Lung microvascular endothelial cell (primary cell): ENCODE results near the gene GNB1L. TPM values are rescaled to one million over a fixed set of nuclear protein-coding genes. Genes with fewer than 3 reads are reported as not detected.

Source experiments
- DNase-seq, 2 donors: peaks; one replicate each; pipeline versions ENCODE4 v3.0.0 to v3.0.0-alpha.2; 2010; ENCODE audit warnings: low read depth in 2 of 2
- total RNA-seq: library from RNA; depleted of rRNA; stranded (reverse); fragments of >200 nt; gene quantifications from 2 replicates; pipeline ENCODE4 v1.2.1, GENCODE V29; 2014

Gene GNB1L
- total RNA-seq, 1 donor from 2014 or later: 4.4 TPM

- DNase-seq: no peak
Observed at GRCh38 chr22:19810381-19811201, 44.1 kb downstream of the GNB1L start.

GRCh38 chr22:19809741-19810140 lies 44.9 kb downstream of the GNB1L start:
- no peak for DNase-seq

DNA sequence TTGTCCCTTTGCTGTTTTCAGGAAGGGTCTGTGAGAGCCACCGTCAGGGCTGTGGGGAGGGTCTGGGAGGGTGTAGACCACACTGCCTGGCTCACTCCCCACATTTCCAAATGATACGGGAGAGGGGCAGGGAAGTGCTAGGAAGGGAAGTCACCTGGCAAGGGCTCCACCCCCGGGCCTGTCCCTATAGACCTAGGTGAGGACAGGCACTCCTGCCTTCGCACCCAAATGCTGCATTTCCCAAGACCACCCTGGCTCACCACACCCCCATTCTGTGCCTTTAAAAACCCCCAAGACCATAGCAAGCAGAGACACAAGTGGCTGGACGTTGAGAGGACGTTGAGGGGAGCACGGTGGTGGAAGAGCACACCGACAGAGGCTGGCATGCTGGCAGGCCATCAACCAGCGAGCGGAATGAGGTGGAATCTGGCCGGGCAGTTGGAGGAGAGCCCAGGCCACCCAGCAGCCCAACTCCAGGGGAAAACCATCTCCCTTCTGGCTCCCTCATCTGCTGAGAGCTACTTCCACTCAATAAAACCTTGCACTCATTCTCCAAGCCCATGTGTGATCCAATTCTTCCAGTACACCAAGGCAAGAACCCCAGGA lies 45.7 kb downstream of the GNB1L start:
- DNase-seq: no peak

DNA sequence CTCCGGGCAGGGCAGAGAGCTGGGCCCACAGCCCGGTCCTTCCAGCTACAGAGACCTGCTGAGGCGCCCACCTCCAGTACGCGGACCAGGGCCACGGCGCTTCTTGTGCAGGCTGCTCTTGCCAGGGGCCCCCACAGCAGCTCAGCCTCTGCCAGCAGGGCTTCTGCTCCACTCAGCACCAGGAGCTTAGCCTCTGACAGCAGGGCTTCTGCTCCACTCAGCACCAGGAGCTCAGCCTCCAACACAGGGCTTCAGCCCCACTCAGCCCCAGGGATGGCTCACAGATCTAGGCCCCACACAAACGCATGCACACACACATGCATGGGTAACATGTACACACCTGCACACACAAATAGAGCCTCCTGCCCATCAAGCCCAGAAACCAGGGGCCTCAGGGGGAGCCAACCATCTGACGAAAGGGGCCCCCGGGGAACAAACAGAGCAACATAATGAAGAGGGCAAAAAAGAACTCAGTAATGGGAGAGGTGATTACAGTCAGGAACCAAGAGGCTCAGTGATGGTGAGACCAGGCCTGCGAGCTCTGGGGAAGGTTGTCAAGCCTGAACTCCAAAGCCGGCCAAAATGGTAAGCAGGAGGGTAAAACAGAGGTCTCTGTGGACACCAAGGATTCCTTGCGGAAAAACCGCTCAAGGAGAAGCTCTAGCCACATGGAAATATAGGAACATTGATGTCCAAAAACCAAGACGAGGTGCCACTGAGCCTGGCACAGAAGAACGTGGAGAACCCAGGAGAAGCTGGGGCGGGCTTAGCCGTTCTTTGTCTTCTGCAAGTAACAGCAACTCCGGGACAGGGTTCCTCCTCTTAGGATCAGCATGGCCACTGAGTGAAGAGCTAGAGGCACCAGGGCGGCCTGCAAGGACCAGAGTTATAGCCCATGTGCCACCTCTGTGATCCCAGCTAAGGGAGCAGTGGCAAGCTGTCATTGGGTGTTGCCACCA lies 46.5 kb downstream of the GNB1L start:
- no peak for DNase-seq

GRCh38 chr22:19807161-19807913 lies 47.3 kb downstream of the GNB1L start:
- DNase-seq: no peak

- DNase-seq: peak; percentile 22 to 27
Observed at GRCh38 chr22:19806213-19807160, 48.2 kb downstream of the GNB1L start.

DNA sequence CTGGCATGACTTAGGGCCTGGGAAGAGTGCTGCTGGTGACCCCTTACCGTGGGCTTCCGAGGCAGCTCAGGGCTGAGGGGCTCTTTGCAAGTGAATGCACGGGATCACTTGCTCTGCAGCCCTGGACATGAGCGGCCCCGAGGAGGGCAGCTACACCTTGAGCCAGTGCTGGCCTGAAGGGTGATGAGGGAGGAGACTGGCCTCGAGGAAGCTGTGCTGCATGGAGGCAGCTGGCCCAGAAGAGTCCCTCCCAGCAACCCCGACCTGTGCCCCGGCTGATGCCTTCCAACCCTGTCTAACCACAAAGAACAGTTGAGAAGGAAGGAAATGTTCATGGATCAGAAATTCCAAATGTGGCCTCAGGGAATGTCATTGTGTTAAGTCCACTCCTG lies 48.9 kb downstream of the GNB1L start:
- DNase-seq: peak; percentile 14 to 27

- no peak for DNase-seq
Observed at GRCh38 chr22:19803736-19804267, 50.9 kb downstream of the GNB1L start.

GRCh38 chr22:19802894-19803735 lies 51.6 kb downstream of the GNB1L start:
- no peak for DNase-seq

GRCh38 chr22:19802001-19802893 lies 52.4 kb downstream of the GNB1L start:
- no peak for DNase-seq

DNA sequence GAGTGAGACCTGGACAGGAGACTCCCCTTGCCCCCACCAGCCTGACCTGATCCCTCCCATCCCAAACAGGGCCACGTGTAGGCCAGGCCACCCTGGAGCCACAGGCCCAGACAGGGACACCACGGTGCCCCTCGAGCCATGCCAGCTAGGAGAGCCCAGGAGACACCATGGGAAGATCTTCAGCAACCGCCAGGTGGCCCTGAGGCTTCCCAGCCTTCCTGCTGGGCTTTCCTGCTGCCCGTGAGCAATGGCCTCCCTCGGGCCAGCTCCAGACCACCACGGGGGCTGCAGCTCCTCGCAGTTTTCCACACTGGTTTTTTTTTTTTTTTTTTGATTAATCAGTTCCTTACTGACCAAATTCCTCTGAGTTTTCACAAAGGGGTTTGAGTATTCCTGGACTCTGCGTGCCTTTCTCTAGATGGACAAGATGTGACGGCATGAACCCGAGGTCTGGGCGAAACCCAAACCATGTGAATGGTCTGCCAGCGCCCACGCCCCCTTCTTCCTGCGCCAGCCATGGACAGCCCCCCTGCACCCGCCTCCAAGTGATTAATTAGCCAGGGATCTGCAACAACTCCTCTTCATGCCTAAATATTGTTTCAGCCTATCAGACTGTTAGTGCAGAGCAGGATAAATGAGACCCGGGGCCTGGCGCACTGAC lies 53.2 kb downstream of the GNB1L start:
- DNase-seq: no peak

DNA sequence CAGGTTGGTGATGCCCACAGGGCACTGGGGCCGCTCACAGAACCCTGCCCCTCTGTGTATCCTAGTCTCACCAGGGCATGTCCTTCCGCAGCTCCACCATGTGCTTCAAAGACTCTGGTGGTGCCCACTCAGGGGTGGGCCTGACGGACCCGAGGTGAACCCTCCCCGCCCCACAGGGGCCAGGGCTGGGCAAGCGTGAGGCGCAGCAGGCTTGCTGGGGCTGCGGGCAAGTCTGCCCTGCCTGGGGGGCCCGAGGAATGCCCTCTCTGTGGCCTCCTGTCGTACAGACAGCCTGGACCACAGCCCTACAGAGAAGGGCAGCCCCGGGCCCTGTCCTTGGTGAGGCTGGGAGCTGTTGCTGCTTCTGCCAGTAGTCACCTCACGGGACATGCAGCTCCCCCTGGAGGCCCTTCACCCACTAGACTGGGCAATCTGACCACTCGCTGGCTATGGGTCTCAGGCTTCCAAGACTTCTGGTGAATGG lies 53.9 kb downstream of the GNB1L start:
- DNase-seq: peak; percentile 44 to 69

- no peak for DNase-seq
Observed at GRCh38 chr22:19800306-19800705, 54.4 kb downstream of the GNB1L start.

DNA sequence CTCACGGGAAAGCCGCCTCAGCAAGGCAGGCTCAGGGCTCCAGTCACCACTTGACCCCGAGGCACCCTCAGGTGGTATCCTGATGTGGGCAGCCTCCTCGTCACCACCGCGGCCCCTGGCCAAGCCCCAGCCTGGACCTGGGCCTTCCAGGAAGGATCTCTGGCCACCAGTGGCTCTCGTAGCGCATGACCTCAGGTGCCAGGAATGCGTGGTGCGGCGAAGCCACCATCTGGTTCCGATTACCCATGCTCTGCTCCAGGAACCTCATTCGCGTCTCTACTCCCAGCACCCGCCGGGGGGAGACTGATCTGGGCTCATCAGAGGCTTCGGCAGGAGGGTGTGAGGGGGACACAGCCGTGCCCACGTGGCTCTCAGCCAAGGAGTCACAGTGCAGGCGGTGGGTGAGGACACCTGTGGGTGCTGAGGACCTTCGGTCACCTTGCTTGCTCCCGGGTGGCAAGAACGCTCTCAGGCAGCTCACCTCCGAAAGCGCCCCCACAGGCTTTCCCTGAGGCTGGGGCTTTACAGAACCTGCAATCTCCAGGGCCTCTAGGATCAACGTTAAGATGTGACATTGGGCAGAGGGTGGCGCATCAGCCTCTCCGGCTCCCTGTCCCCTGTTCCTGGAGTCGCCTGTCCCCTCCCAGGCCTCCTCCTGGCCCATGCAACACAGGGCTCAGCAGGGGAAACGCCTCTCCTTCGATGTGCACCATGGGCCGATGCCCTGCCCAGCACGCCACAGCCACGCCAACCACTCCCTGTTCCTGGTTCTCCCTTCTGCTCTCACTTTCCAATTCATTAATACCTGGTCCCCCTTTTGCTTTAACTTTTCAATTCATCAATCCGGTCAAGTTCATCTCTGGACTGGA lies 55.1 kb downstream of the GNB1L start:
- peak; percentile 19 to 69 for DNase-seq

GRCh38 chr22:19798891-19799293 lies 55.8 kb downstream of the GNB1L start:
- no peak for DNase-seq

GRCh38 chr22:19798003-19798665 lies 56.5 kb downstream of the GNB1L start:
- no peak for DNase-seq
